Parathyroid adenoma (tissue), 2 donors: ENCODE results near the gene TMEM161A.
"Not testable (repeated sequence)": the region's sequence is repeated elsewhere in the genome, so short reads cannot be mapped to it uniquely, and the experiment has no call there.

Experiments
- H2AFZ ChIP-seq: fragments of 300-600 bp; sonication (generic); one replicate; pipeline ENCODE4 v1.7.0; 2017; ENCODE audit warnings: antibody characterized with exemption, mild to moderate bottlenecking
- H3K27ac ChIP-seq: fragments of 300-600 bp; sonication (generic); one replicate; pipeline ENCODE4 v1.7.0; 2017
- H3K27me3 ChIP-seq: fragments of 300-600 bp; sonication (generic); one replicate; pipeline ENCODE4 v1.7.0; 2017; ENCODE audit warnings: low read length; ENCODE audit not compliant: control insufficient read depth, insufficient read depth
- H3K36me3 ChIP-seq: fragments of 300-600 bp; sonication (generic); one replicate; pipeline ENCODE4 v1.7.0; 2017; ENCODE audit warnings: low read length; ENCODE audit not compliant: control insufficient read depth, insufficient read depth
- H3K4me1 ChIP-seq: fragments of 300-600 bp; sonication (generic); one replicate; pipeline ENCODE4 v1.7.0; 2017; ENCODE audit warnings: control low read depth
- H3K4me2 ChIP-seq: fragments of 300-600 bp; sonication (generic); one replicate; pipeline ENCODE4 v1.7.0; 2017; ENCODE audit warnings: low read length
- H3K4me3 ChIP-seq: fragments of 300-600 bp; sonication (generic); one replicate; pipeline ENCODE4 v1.7.0; 2017; ENCODE audit warnings: low read depth, low read length
- H3K79me2 ChIP-seq: fragments of 300-600 bp; sonication (generic); one replicate; pipeline ENCODE4 v1.7.0; 2017; ENCODE audit warnings: control low read depth
- H3K9ac ChIP-seq: fragments of 300-600 bp; sonication (generic); one replicate; pipeline ENCODE4 v1.7.0; 2017; ENCODE audit warnings: mild to moderate bottlenecking
- H3K9me3 ChIP-seq: fragments of 300-600 bp; sonication (generic); one replicate; pipeline ENCODE4 v1.7.0; 2017; ENCODE audit warnings: low read length; ENCODE audit not compliant: control insufficient read depth
- TF ChIP-seq, protein P1 (sequence below): fragments of 300-600 bp; sonication (generic); IDR thresholded peaks from one replicate; pipeline ENCODE4 v1.7.0; 2017; ENCODE audit warnings: antibody characterized with exemption, mild to moderate bottlenecking
- donor health status: primary hyperparathyroidism.

Gene TMEM161A

DNA sequence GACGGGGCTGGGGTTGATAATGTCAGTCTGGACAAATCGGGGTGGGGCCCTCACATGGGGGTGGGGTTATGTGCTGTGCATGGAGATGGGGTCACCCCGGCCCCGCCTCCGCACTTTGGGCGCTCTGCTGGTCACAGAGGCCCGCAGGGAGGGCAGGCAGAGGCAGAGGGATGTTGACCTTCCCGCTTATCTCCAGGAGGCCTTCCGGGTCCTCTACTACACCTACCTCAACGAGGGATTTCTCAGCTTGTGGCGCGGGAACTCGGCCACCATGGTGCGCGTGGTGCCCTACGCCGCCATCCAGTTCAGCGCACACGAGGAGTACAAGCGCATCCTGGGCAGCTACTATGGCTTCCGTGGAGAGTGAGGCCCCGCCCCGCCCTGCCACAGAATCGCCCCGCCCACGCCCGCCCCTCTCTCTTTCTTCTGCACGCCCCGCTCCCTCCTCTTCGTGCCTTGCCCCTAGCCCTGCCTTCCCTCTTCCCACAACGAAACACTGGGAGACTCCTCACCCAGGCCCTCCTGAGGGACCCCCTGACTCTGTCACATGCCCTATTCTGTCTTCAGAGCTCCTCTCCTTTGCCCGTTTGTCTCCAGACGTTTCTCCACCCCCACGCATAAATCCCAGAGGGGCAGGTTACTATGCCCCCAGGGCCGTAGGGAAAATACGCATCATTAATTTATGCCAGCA lies 32.8 kb downstream of the TMEM161A start:
- no peaks in the 10 kb centered on the region for H3K27me3 ChIP-seq
- H3K36me3 ChIP-seq, result no peaks in the 10 kb centered on the region
- no peak overlapping the region for H3K9ac ChIP-seq
- no peak overlapping the region for H3K27ac ChIP-seq
- H3K4me3 ChIP-seq, result no peak overlapping the region
- H3K4me1 ChIP-seq, result no peaks in the 10 kb centered on the region
- H3K4me2 ChIP-seq, result no peak overlapping the region
- H2AFZ ChIP-seq, result no peak overlapping the region
- H3K9me3 ChIP-seq, result no peaks in the 10 kb centered on the region
- H3K79me2 ChIP-seq, result no peaks in the 10 kb centered on the region
- TF ChIP-seq, protein P1, sequence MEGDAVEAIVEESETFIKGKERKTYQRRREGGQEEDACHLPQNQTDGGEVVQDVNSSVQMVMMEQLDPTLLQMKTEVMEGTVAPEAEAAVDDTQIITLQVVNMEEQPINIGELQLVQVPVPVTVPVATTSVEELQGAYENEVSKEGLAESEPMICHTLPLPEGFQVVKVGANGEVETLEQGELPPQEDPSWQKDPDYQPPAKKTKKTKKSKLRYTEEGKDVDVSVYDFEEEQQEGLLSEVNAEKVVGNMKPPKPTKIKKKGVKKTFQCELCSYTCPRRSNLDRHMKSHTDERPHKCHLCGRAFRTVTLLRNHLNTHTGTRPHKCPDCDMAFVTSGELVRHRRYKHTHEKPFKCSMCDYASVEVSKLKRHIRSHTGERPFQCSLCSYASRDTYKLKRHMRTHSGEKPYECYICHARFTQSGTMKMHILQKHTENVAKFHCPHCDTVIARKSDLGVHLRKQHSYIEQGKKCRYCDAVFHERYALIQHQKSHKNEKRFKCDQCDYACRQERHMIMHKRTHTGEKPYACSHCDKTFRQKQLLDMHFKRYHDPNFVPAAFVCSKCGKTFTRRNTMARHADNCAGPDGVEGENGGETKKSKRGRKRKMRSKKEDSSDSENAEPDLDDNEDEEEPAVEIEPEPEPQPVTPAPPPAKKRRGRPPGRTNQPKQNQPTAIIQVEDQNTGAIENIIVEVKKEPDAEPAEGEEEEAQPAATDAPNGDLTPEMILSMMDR, result no peak

DNA sequence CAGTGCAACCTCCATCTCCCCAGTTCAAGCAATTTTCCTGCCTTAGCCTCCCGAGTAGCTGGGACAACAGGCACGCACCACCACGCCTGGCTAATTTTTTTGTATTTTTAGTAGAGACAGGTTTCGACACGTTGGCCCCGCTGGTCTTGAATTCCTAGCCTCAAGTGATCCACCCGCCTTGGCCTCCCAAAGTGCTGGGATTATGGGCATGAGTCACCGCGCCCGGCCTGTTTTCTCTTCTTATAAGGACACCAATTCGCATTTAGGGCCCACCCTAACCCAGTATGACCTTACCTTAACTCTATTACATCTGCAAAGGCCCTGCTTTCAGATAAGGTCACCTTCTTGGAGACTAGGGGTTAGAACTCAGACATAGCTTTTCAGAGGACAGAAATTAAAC lies 35.1 kb downstream of the TMEM161A start:
- Histone ChIP-seq H3K9ac (no peak overlapping the region), H3K27me3 (no peaks in the 10 kb centered on the region), H3K9me3 (no peaks in the 10 kb centered on the region), H3K4me1 (no peaks in the 10 kb centered on the region), H3K27ac (no peak overlapping the region), H2AFZ (no peak overlapping the region), H3K4me2 (no peak overlapping the region), H3K4me3 (no peak overlapping the region), H3K36me3 (no peaks in the 10 kb centered on the region), H3K79me2 (no peaks in the 10 kb centered on the region)
- TF ChIP-seq, protein P1, result no peak

DNA sequence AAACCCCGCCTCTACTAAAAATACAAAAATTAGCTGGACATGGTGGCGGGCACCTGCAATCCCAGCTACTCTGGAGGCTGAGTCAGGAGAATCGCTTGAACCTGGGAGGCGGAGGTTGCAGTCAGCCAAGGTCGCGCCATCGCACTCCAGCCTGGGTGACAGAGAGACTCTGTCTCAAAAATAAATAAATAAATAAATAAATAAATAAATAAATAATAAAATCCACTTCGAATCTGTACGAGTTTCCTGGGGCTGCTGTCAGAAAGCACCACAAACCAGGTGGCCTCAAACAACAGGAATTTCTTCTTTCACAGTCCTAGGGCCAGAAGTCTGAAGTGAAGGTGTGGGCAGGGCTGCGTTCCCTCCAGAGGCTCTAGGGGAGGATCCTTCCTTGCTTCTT lies 35.7 kb downstream of the TMEM161A start:
- not testable (repeated sequence) for H3K4me2 ChIP-seq, H3K9ac ChIP-seq, H3K79me2 ChIP-seq, H3K4me3 ChIP-seq, H3K4me1 ChIP-seq, H3K36me3 ChIP-seq, H3K27ac ChIP-seq, H3K27me3 ChIP-seq, H3K9me3 ChIP-seq, H2AFZ ChIP-seq

DNA sequence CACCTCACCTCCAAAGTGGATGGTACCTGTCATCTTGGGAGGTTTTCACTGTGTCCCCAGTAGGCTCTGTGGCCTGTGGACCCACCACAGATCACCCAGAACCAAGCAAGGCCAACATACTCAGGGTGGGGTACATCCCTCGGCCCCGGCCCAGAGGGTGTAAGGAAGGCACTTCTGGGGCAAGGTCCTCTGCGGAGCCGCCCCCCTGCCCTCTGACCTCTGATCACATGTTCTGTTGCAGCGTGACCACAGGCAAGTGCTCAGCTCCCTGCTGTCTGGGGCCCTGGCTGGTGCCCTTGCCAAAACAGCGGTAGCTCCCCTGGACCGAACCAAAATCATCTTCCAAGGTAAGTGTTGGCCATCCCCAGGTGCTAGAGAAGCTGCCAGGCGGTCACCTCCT lies 36.7 kb downstream of the TMEM161A start:
- Histone ChIP-seq H3K79me2 (no peaks in the 10 kb centered on the region), H3K4me3 (no peak overlapping the region), H3K27ac (no peak overlapping the region), H3K4me1 (no peaks in the 10 kb centered on the region), H3K36me3 (no peaks in the 10 kb centered on the region), H3K4me2 (no peak overlapping the region), H3K9me3 (no peaks in the 10 kb centered on the region), H3K27me3 (no peaks in the 10 kb centered on the region), H2AFZ (no peak overlapping the region), H3K9ac (no peak overlapping the region)
- TF ChIP-seq, protein P1, result no peak

DNA sequence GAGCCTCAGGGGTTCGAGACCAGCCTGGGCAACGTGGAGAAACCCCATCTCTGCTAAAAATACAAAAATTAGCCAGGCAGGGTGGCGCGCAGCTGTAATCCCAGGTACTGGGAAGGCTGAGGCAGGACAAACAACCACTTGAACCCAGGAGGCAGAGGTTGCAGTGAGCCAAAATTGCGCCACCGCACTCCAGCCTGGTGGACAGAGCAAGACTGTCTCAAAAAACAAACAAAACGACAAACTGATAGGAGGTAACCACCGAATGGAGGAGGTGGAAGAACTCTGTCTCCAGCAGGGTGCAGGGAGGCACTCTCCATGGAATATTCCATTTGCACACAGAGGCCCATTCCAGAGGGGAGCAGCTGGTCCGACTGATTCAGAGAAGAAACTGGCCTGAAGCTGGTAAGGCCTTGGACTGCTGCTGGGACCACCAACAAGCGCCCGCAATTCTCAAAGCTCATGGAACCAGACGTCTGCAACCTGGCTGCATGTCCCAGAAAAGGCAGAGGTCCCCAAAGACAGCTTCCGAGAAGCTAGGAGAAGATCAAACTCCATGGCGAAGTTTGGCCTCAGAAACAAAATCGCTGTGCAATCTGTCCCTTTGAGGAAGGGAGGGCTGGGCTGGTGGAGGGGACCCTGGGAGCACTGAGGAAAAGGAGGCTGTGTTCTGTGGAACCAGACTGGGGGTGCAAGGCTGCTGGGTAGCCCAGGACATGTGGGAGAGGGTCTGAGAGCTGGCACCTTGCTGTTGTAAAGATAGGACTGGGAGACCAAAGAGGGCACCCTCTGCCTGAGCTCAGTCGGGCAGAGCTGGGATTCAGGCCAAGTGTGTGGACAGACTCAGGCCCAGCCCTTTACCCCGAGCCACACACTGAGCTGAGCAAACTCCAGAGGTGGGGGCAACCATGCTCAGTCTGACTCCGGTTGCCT lies 39.3 kb downstream of the TMEM161A start:
- no peaks in the 10 kb centered on the region for H3K27me3 ChIP-seq
- H3K27ac ChIP-seq, result no peak overlapping the region
- no peaks in the 10 kb centered on the region for H3K4me1 ChIP-seq
- TF ChIP-seq, protein P1, result no peak
- H3K9me3 ChIP-seq, result no peaks in the 10 kb centered on the region
- no peaks in the 10 kb centered on the region for H3K36me3 ChIP-seq
- no peak overlapping the region for H2AFZ ChIP-seq
- no peaks in the 10 kb centered on the region for H3K79me2 ChIP-seq
- no peak overlapping the region for H3K4me2 ChIP-seq
- no peak overlapping the region for H3K9ac ChIP-seq
- H3K4me3 ChIP-seq, result no peak overlapping the region
